SK-MEL-5 (cell line): Measurements from ENCODE around the gene ARHGAP44. TPM values are rescaled to one million over a fixed set of nuclear protein-coding genes. Genes with fewer than 3 reads are reported as not detected.

ENCODE experiments used
- DNase-seq: peaks from one replicate; pipeline ENCODE4 v3.0.0-alpha.2; 2016; ENCODE audit warnings: low read depth, low spot score
- in situ Hi-C: cut with HindIII; loops from 2 replicates; pipeline ENCODE4 v1.10.0; 2016; ENCODE audit warnings: low sequenced_read_pairs, high pct_unique_total_duplicates, low pct_unique_long_range_greater_than_20kb
- total RNA-seq: library from RNA; depleted of rRNA; stranded (reverse); fragments of >200 nt; shearing (Covaris generic); gene quantifications from 2 replicates; pipeline ENCODE4 v1.2.3, GENCODE V29; 2014

The ARHGAP44 gene
- total RNA-seq, 1 experiment from 2014 or later: 0.18 TPM

- in situ Hi-C loops: no loop called here
- no peak for DNase-seq
Measured at GRCh38 chr17:12995106-12995895, 206.0 kb downstream of the ARHGAP44 start.

- in situ Hi-C loops: no loop called here
- no peak for DNase-seq
Measured at GRCh38 chr17:12995896-12996295, 206.6 kb downstream of the ARHGAP44 start.

- no peak for DNase-seq
- in situ Hi-C loops: no loop called here
Measured at GRCh38 chr17:12996357-12996756, 207.1 kb downstream of the ARHGAP44 start.

GRCh38 chr17:12996941-12997340 lies 207.6 kb downstream of the ARHGAP44 start:
- in situ Hi-C loops: no loop called here
- DNase-seq: no peak

- no peak for DNase-seq
- in situ Hi-C loops: no loop called here
Measured at GRCh38 chr17:12998461-12998860, 209.2 kb downstream of the ARHGAP44 start.

- in situ Hi-C loops: no loop called here
Measured at GRCh38 chr17:12998874-12999273, 209.6 kb downstream of the ARHGAP44 start.

GRCh38 chr17:13000561-13000960 lies 211.3 kb downstream of the ARHGAP44 start:
- in situ Hi-C loops: no loop called here

More at GRCh38 chr17:12998874-12999273, 209.6 kb downstream of the ARHGAP44 start:
- no peak for DNase-seq

GRCh38 chr17:13001991-13002615 lies 212.8 kb downstream of the ARHGAP44 start:
- DNase-seq: no peak
- in situ Hi-C loops: no loop called here

More at GRCh38 chr17:13000561-13000960, 211.3 kb downstream of the ARHGAP44 start:
- no peak for DNase-seq

GRCh38 chr17:13002761-13003453 lies 213.6 kb downstream of the ARHGAP44 start:
- in situ Hi-C loops: no loop called here
- peak; percentile 78 for DNase-seq

- no peak for DNase-seq
- in situ Hi-C loops: no loop called here
Measured at GRCh38 chr17:13003454-13003851, 214.2 kb downstream of the ARHGAP44 start.

GRCh38 chr17:13003927-13004326 lies 214.6 kb downstream of the ARHGAP44 start:
- in situ Hi-C loops: no loop called here

GRCh38 chr17:13004336-13004735 lies 215.0 kb downstream of the ARHGAP44 start:
- in situ Hi-C loops: no loop called here
- no peak for DNase-seq

More at GRCh38 chr17:13003927-13004326, 214.6 kb downstream of the ARHGAP44 start:
- no peak for DNase-seq

GRCh38 chr17:13005530-13005929 lies 216.2 kb downstream of the ARHGAP44 start:
- DNase-seq: no peak
- in situ Hi-C loops: no loop called here

GRCh38 chr17:13008461-13008860 lies 219.2 kb downstream of the ARHGAP44 start:
- DNase-seq: no peak
- in situ Hi-C loops: no loop called here

- no peak for DNase-seq
- in situ Hi-C loops: no loop called here
Measured at GRCh38 chr17:13010959-13011358, 221.7 kb downstream of the ARHGAP44 start.

GRCh38 chr17:13014801-13015200 lies 225.5 kb downstream of the ARHGAP44 start:
- in situ Hi-C loops: no loop called here
- no peak for DNase-seq

GRCh38 chr17:13016881-13017654 lies 227.8 kb downstream of the ARHGAP44 start:
- in situ Hi-C loops: no loop called here

More at GRCh38 chr17:13016881-13017654, 227.8 kb downstream of the ARHGAP44 start:
- DNase-seq: peak; percentile 8
